Body of pancreas (tissue), 4 donors: Measurements from ENCODE around the gene MAGI1. TPM values are rescaled to one million over a fixed set of nuclear protein-coding genes. Genes with fewer than 3 reads are reported as not detected.

Experiments
- ATAC-seq: fragments of 150-250 bp; one replicate; pipeline ENCODE4 v1.9.1; 2016
- DNase-seq, 4 donors: peaks; one replicate each; pipeline ENCODE4 v3.0.0-alpha.2; 2019
- H3K27ac ChIP-seq, 4 donors: fragments of 200-600 bp; sonication (generic); 1 replicate in 3 of 4; 2 replicates in 1 of 4; pipeline versions ENCODE4 v1.5.1 to v1.6.1; 2016 to 2019; ENCODE audit warnings: mild to moderate bottlenecking in 1 of 4, mixed read lengths in 1 of 4, moderate library complexity in 1 of 4
- H3K27me3 ChIP-seq, 2 donors: fragments of 200-600 bp; sonication (generic); one replicate each; pipeline ENCODE4 v1.6.0; 2016; ENCODE audit warnings: mild to moderate bottlenecking in 1 of 2
- H3K36me3 ChIP-seq, 2 donors: fragments of 200-600 bp; sonication (generic); replicated peaks in 1 of 2; 2 replicates each; pipeline ENCODE4 v1.5.1; 2016; ENCODE audit warnings: low read depth in 2 of 2; ENCODE audit not compliant: insufficient read depth in 1 of 2
- H3K4me1 ChIP-seq: fragments of 200-600 bp; sonication (generic); one replicate; pipeline ENCODE4 v1.6.0; 2016
- H3K4me3 ChIP-seq, 2 donors: fragments of 200-600 bp; sonication (generic); 1 replicate in 1 of 2; 2 replicates in 1 of 2; pipeline ENCODE4 v1.5.1; 2016 to 2019
- H3K9me3 ChIP-seq, 3 donors: fragments of 200-600 bp; sonication (generic); 1 replicate in 2 of 3; 2 replicates in 1 of 3; pipeline ENCODE4 v1.5.1; 2016
- CTCF ChIP-seq, 7 experiments: fragments of 450-650 bp in 4 of 7; fragments of 200-600 bp in 3 of 7; sonication (generic) in 3 of 7; IDR thresholded peaks; one replicate each; pipeline ENCODE4 v1.5.1; 2016 to 2019; ENCODE audit warnings: antibody characterized with exemption in 7 of 7
- POLR2A ChIP-seq, 3 donors: fragments of 450-650 bp; IDR thresholded peaks; one replicate each; pipeline ENCODE4 v1.6.1; 2016; ENCODE audit warnings: antibody characterized with exemption in 3 of 3, mild to moderate bottlenecking in 2 of 3
- WGBS, 2 donors: methylation state at CpG; one replicate each; pipeline ENCODE4 v1.1.5; 2017; 5-methylcytosine and 5-hydroxymethylcytosine counted together
- intact Hi-C: fragments of 100-400 bp; cut with DNase I; formaldehyde crosslinking; loops from one replicate; pipeline ENCODE4 v1.15.1; 2023
- total RNA-seq, 2 donors: library from RNA; depleted of rRNA; stranded (reverse); fragments of >200 nt; gene quantifications; one replicate each; pipeline ENCODE4 v1.1.0, GENCODE V29; 2016

MAGI1 gene
- total RNA-seq, 2 donors from 2014 or later: 44.2 to 63.6 TPM

DNA sequence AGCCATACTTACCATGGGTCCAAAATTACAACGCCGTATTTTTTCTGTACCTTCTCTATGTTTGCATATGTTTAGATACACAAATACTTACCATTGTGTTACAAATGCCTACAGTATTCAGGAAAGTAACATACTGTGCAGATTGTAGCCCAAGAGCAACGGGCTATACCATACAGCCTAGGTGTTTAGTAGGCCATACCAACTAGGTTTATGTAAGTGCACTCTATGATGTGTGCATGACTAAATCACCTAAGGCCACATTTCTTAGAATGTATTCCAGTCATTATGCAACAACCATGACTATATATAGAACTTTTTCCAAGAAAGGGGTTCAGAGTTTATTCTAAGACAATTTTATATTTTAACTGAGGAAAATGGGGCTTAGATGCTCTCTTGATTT is 411.7 kb downstream of the MAGI1 start:
- 97% methylated on average over 3 of the region's 3 CpGs for WGBS, 2 donors
- H3K4me3 ChIP-seq: no peak overlapping the region
- ATAC-seq (no peak), DNase-seq (no peak)
- no peaks in the 10 kb centered on the region for H3K36me3 ChIP-seq
- H3K4me1 ChIP-seq: no peaks in the 10 kb centered on the region
- TF ChIP-seq POLR2A (IDR thresholded peaks at IDR 0.05) (no peak), CTCF (IDR thresholded peaks at IDR 0.05) (no peak)
- H3K27ac ChIP-seq: no peak overlapping the region
- no peaks in the 10 kb centered on the region for H3K9me3 ChIP-seq
- intact Hi-C loops: no loop called here
- no peaks in the 10 kb centered on the region for H3K27me3 ChIP-seq

DNA sequence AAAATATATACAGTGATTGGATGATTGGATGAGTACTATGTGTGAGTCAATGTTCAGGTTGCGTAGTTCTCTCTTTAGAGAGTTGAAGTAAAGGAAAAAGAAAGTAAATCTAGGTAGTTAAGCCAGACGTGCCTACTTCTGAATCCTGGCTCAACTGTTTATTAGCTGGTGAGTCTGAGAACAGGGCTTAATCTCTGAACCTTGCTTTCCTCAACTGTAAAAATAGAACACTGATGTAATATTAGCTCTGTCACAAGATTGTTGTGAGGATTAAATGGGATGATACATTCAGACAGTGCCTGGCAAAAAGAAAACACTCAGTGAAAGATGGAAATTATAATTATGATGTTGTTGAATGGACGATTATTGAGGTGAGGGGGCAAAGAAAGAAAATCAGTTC is 413.4 kb downstream of the MAGI1 start:
- Histone ChIP-seq H3K4me1 (no peaks in the 10 kb centered on the region), H3K36me3 (no peaks in the 10 kb centered on the region), H3K9me3 (no peaks in the 10 kb centered on the region), H3K27me3 (no peaks in the 10 kb centered on the region), H3K27ac (no peak overlapping the region), H3K4me3 (no peak overlapping the region)
- WGBS, 2 donors: 75 to 85% methylated on average over 3 of the region's 3 CpGs
- TF ChIP-seq CTCF (IDR thresholded peaks at IDR 0.05): no peak
- no peak for TF ChIP-seq POLR2A (IDR thresholded peaks at IDR 0.05)
- intact Hi-C loops: no loop called here
- ATAC-seq: no peak
- DNase-seq: no peak

DNA sequence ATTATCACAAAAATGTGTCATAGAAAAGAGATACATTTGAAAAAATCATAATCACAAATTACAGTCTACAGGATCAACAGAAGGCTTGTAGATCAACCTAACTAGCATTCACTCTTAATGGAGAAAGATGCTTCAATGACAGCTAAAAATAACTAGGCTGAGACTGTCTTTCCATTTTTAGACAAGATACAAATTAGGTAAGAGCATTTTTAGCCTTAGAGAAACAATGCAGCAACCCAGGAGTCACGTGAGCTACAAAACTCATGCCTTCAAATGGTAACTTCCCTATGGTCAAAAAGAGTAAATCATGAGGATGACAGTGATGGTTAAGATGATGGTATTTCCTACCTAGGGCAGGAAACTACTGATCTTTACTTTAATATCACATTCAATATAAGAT is 415.4 kb downstream of the MAGI1 start:
- no peaks in the 10 kb centered on the region for H3K9me3 ChIP-seq
- no peak overlapping the region for H3K4me3 ChIP-seq
- no peak overlapping the region for H3K27ac ChIP-seq
- H3K27me3 ChIP-seq: no peaks in the 10 kb centered on the region
- WGBS, 2 donors: 88 to 96% methylated on average over 1 of the region's 1 CpG
- no peaks in the 10 kb centered on the region for H3K4me1 ChIP-seq
- H3K36me3 ChIP-seq: no peaks in the 10 kb centered on the region
- ATAC-seq (no peak), DNase-seq (no peak)
- intact Hi-C loops: no loop called here
- TF ChIP-seq CTCF (IDR thresholded peaks at IDR 0.05) (no peak), POLR2A (IDR thresholded peaks at IDR 0.05) (no peak)

DNA sequence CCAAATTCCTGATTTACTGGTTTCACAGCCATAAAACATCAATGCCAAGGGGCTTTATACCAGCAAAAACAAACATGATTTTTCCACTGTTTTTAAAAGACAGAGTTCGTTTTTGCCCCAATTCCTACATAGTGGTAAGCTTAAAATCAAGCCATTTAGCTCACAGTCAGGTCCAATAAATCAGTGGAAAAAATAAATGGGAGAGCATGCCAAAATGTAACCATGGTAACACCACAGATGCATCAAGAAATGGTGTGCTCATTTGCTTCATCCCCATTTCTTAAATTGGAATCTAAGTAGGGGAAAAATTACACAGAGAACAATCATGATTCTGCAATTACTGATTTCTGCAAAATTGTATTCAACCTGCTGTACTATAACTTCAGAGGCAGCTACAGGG is 418.8 kb downstream of the MAGI1 start:
- Histone ChIP-seq H3K4me3 (no peak overlapping the region), H3K27me3 (no peaks in the 10 kb centered on the region), H3K36me3 (no peaks in the 10 kb centered on the region), H3K4me1 (no peaks in the 10 kb centered on the region), H3K27ac (no peak overlapping the region), H3K9me3 (no peaks in the 10 kb centered on the region)
- intact Hi-C loops: no loop called here
- TF ChIP-seq POLR2A (IDR thresholded peaks at IDR 0.05) (no peak), CTCF (IDR thresholded peaks at IDR 0.05) (no peak)
- ATAC-seq (no peak), DNase-seq (no peak)
- WGBS, 2 donors: 60 to 68% methylated on average over 1 of the region's 1 CpG

GRCh38 chr3:65619451-65619881 is 419.3 kb downstream of the MAGI1 start:
- H3K27me3 ChIP-seq: no peaks in the 10 kb centered on the region
- H3K4me1 ChIP-seq: no peaks in the 10 kb centered on the region
- WGBS, 2 donors: 70 to 82% methylated on average over 5 of the region's 5 CpGs
- no peaks in the 10 kb centered on the region for H3K9me3 ChIP-seq
- DNase-seq (no peak), ATAC-seq (no peak)
- intact Hi-C loops: no loop called here
- H3K4me3 ChIP-seq: no peak overlapping the region
- TF ChIP-seq POLR2A (IDR thresholded peaks at IDR 0.05) (no peak), CTCF (IDR thresholded peaks at IDR 0.05) (no peak)
- H3K27ac ChIP-seq: no peak overlapping the region
- H3K36me3 ChIP-seq: no peaks in the 10 kb centered on the region
